GM21717 (cell line): ENCODE data around the gene NT5C2.
"Not testable (repeated sequence)": the region's sequence is repeated elsewhere in the genome, so short reads cannot be mapped to it uniquely, and the experiment has no call there.

Experiments
- ATAC-seq: cut with Tn5 transposase; IDR thresholded peaks from one replicate; pipeline ENCODE4 v1.9.1; 2021; ENCODE audit warnings: mild to moderate bottlenecking, moderate library complexity; ENCODE audit not compliant: unreplicated experiment

Gene NT5C2

GRCh38 chr10:103166523-103166922 lies 26.5 kb downstream of the NT5C2 start:
- no peak for ATAC-seq

- not testable (repeated sequence) for ATAC-seq
These were observed 29.2 kb downstream of the NT5C2 start for GRCh38 chr10:103163766-103164403.

GRCh38 chr10:103157246-103157645 lies 35.8 kb downstream of the NT5C2 start:
- no peak for ATAC-seq

GRCh38 chr10:103155471-103156085 lies 37.5 kb downstream of the NT5C2 start:
- ATAC-seq: no peak

GRCh38 chr10:103154521-103155299 lies 38.4 kb downstream of the NT5C2 start:
- no peak for ATAC-seq

- no peak for ATAC-seq
These were observed 39.5 kb downstream of the NT5C2 start for GRCh38 chr10:103153302-103154197.

GRCh38 chr10:103149991-103150622 lies 43.0 kb downstream of the NT5C2 start:
- ATAC-seq: no peak

GRCh38 chr10:103147645-103148044 lies 45.4 kb downstream of the NT5C2 start:
- no peak for ATAC-seq

GRCh38 chr10:103145860-103146466 lies 47.1 kb downstream of the NT5C2 start:
- no peak for ATAC-seq

- no peak for ATAC-seq
These were observed 48.0 kb downstream of the NT5C2 start for GRCh38 chr10:103145046-103145445.

GRCh38 chr10:103144041-103144440 lies 49.0 kb downstream of the NT5C2 start:
- no peak for ATAC-seq

- not testable (repeated sequence) for ATAC-seq
These were observed 49.4 kb downstream of the NT5C2 start for GRCh38 chr10:103143641-103144040.

GRCh38 chr10:103141950-103142349 lies 51.1 kb downstream of the NT5C2 start:
- no peak for ATAC-seq

- no peak for ATAC-seq
These were observed 52.6 kb downstream of the NT5C2 start for GRCh38 chr10:103140469-103140868.

GRCh38 chr10:103139803-103140202 lies 53.3 kb downstream of the NT5C2 start:
- ATAC-seq: no peak

GRCh38 chr10:103135168-103135567 lies 57.9 kb downstream of the NT5C2 start:
- not testable (repeated sequence) for ATAC-seq

GRCh38 chr10:103130910-103131309 lies 62.2 kb downstream of the NT5C2 start:
- no peak for ATAC-seq

GRCh38 chr10:103130180-103130579 lies 62.9 kb downstream of the NT5C2 start:
- not testable (repeated sequence) for ATAC-seq

- no peak for ATAC-seq
These were observed 65.8 kb downstream of the NT5C2 start for GRCh38 chr10:103127241-103127640.
